Fibroblast of lung (primary cell): ENCODE results near the gene ALPK3. TPM values are rescaled to one million over a fixed set of nuclear protein-coding genes. Genes with fewer than 3 reads are reported as not detected.

Experiments
- DNase-seq, 2 donors: peaks; one replicate each; pipeline versions ENCODE4 v3.0.0 to v3.0.0-alpha.2; 2010; ENCODE audit warnings: low read depth in 2 of 2
- H2AFZ ChIP-seq: 2 replicates; pipeline ENCODE4 v1.5.1; 2012; ENCODE audit warnings: low read length, control low read depth, inconsistent platforms
- H3K27ac ChIP-seq: 2 replicates; pipeline ENCODE4 v1.5.1; 2011; ENCODE audit warnings: low read length, control low read depth; ENCODE audit not compliant: insufficient read depth
- H3K27me3 ChIP-seq: 2 replicates; pipeline ENCODE4 v1.5.1; 2011; ENCODE audit warnings: mild to moderate bottlenecking, low read length; ENCODE audit not compliant: control insufficient read depth, insufficient read depth
- H3K36me3 ChIP-seq: 2 replicates; pipeline ENCODE4 v1.5.1; 2011; ENCODE audit warnings: low read length; ENCODE audit not compliant: control insufficient read depth, insufficient read depth
- H3K4me1 ChIP-seq: 2 replicates; pipeline ENCODE4 v1.5.1; 2011; ENCODE audit warnings: low read length; ENCODE audit not compliant: control insufficient read depth, insufficient read depth; ENCODE audit errors: extremely low read depth
- H3K4me2 ChIP-seq: 2 replicates; pipeline ENCODE4 v1.5.1; 2011; ENCODE audit warnings: low read length, control low read depth; ENCODE audit not compliant: insufficient read depth; ENCODE audit errors: extremely low read depth
- H3K4me3 ChIP-seq, 4 experiments: fragments of 200-600 bp in 1 of 4; sonication (generic) in 1 of 4; replicated peaks in 1 of 4; 2 replicates each; pipeline ENCODE4 v1.5.1; 2011 to 2016; ENCODE audit warnings: low read length in 4 of 4, low read depth in 3 of 4, mild to moderate bottlenecking in 3 of 4, control low read depth in 2 of 4, inconsistent platforms in 1 of 4, mixed read lengths in 1 of 4; ENCODE audit not compliant: insufficient read depth in 1 of 4; ENCODE audit errors: control extremely low read depth in 1 of 4
- H3K79me2 ChIP-seq: 2 replicates; pipeline ENCODE4 v1.5.1; 2012; ENCODE audit warnings: mild to moderate bottlenecking, low read length, inconsistent platforms; ENCODE audit not compliant: control insufficient read depth, insufficient read depth
- H3K9ac ChIP-seq: 2 replicates; pipeline ENCODE4 v1.5.1; 2011; ENCODE audit warnings: mild to moderate bottlenecking, low read length, control low read depth; ENCODE audit not compliant: insufficient read depth
- H3K9me3 ChIP-seq: 2 replicates; pipeline ENCODE4 v1.5.1; 2012; ENCODE audit warnings: low read depth, low read length; ENCODE audit not compliant: control insufficient read depth, insufficient read depth
- H4K20me1 ChIP-seq: 2 replicates; pipeline ENCODE4 v1.5.1; 2011; ENCODE audit warnings: low read length; ENCODE audit not compliant: control insufficient read depth, insufficient read depth; ENCODE audit errors: extremely low read depth
- EZH2 ChIP-seq: IDR thresholded peaks from 2 replicates; pipeline ENCODE4 v1.5.1; 2012; ENCODE audit warnings: low read length, control low read depth, mild to moderate bottlenecking; ENCODE audit errors: missing control alignments
- polyA plus RNA-seq, 2 donors: library from polyadenylated mRNA; depleted of rRNA in 1 of 2; stranded (reverse) in 1 of 2; unstranded in 1 of 2; fragments of >200 nt; gene quantifications; 2 replicates each; pipeline ENCODE4 v1.2.1, GENCODE V29; 2011 to 2012; ENCODE audit warnings: missing spikeins in 1 of 2
- total RNA-seq: library from RNA; depleted of rRNA; stranded (reverse); fragments of >200 nt; gene quantifications from 2 replicates; pipeline ENCODE4 v1.2.1, GENCODE V29; 2014
- TF ChIP-seq, protein P1 (sequence below), 2 donors: IDR thresholded peaks in 1 of 2; conservative IDR thresholded peaks in 1 of 2; 1 replicate in 1 of 2; 2 replicates in 1 of 2; pipeline ENCODE4 v1.5.1; 2011 to 2012; ENCODE audit warnings: low read length in 2 of 2, control low read depth in 1 of 2, inconsistent platforms in 1 of 2, low read depth in 1 of 2, mild to moderate bottlenecking in 1 of 2

The ALPK3 gene
- total and polyA plus RNA-seq, 2 donors (not counting 1 experiment from before 2014, with no cell fraction given): 0.03 to 0.50 TPM

DNA sequence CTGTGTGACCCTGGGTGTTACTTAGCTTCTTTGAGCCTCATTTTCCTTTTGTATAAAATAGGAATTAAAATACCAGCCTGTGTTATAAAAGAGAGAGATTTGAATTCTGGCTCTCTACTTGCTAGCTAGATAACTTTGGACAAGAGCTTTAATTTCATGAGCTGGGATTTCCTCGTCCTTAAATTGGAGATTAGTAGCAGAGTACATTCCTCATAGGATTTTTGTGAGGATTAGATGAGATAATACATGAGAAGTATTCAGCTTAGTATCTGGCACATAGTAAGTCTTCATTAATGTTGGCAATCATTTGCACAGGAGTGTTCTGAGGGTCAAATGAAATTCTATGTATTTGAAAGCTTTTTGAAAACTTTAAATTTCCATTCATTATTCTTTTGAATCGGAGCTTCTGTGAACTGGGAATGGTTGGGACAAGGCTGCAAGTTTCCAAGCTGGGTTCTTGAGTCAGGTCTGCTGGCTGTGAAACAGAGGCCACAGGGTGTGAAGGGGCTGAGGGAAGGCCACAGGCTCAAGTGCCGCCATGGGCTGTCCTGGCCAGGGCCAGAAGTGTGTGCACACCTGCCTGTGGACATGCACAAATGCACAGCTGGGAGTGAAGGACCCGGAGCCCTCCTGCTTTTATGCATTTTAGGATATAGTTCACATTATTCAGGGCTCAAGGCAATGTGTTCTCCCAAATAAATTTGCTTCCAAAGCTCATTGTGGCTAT is 17.2 kb downstream of the ALPK3 start:
- no peaks in the 10 kb centered on the region for H3K4me1 ChIP-seq
- H3K9me3 ChIP-seq: no peaks in the 10 kb centered on the region
- H3K79me2 ChIP-seq: no peaks in the 10 kb centered on the region
- no peak for TF ChIP-seq EZH2
- TF ChIP-seq, protein P1, sequence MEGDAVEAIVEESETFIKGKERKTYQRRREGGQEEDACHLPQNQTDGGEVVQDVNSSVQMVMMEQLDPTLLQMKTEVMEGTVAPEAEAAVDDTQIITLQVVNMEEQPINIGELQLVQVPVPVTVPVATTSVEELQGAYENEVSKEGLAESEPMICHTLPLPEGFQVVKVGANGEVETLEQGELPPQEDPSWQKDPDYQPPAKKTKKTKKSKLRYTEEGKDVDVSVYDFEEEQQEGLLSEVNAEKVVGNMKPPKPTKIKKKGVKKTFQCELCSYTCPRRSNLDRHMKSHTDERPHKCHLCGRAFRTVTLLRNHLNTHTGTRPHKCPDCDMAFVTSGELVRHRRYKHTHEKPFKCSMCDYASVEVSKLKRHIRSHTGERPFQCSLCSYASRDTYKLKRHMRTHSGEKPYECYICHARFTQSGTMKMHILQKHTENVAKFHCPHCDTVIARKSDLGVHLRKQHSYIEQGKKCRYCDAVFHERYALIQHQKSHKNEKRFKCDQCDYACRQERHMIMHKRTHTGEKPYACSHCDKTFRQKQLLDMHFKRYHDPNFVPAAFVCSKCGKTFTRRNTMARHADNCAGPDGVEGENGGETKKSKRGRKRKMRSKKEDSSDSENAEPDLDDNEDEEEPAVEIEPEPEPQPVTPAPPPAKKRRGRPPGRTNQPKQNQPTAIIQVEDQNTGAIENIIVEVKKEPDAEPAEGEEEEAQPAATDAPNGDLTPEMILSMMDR (conservative IDR thresholded peaks at IDR 0.05 in 1 of 2, IDR thresholded peaks at IDR 0.05 in 1 of 2; ENCODE audit: low read depth in 1 of 2, low read length in 2 of 2): no peak
- H3K27ac ChIP-seq: no peak overlapping the region
- no peaks in the 10 kb centered on the region for H3K36me3 ChIP-seq
- no peak overlapping the region for H3K4me2 ChIP-seq
- H4K20me1 ChIP-seq: no peaks in the 10 kb centered on the region
- H3K4me3 ChIP-seq: no peak overlapping the region
- no peak overlapping the region for H2AFZ ChIP-seq
- H3K27me3 ChIP-seq: peaks cover 16% of the 10 kb centered on the region
- no peak for DNase-seq
- H3K9ac ChIP-seq: no peak overlapping the region

- Histone ChIP-seq H3K9ac (no peak overlapping the region), H3K27me3 (peaks cover 16% of the 10 kb centered on the region), H3K9me3 (no peaks in the 10 kb centered on the region), H2AFZ (no peak overlapping the region), H3K4me2 (no peak overlapping the region), H3K27ac (no peak overlapping the region), H3K79me2 (no peaks in the 10 kb centered on the region), H4K20me1 (no peaks in the 10 kb centered on the region), H3K4me3 (no peak overlapping the region), H3K4me1 (no peaks in the 10 kb centered on the region), H3K36me3 (no peaks in the 10 kb centered on the region)
- DNase-seq: no peak
- TF ChIP-seq, protein P1 (conservative IDR thresholded peaks at IDR 0.05 in 1 of 2, IDR thresholded peaks at IDR 0.05 in 1 of 2; ENCODE audit: low read depth in 1 of 2, low read length in 2 of 2): no peak
- TF ChIP-seq EZH2: no peak
Measured at GRCh38 chr15:84834969-84835368, 17.8 kb downstream of the ALPK3 start.

GRCh38 chr15:84835661-84836337 is 18.6 kb downstream of the ALPK3 start:
- no peak overlapping the region for H3K27ac ChIP-seq
- no peak overlapping the region for H3K4me3 ChIP-seq
- no peaks in the 10 kb centered on the region for H3K4me1 ChIP-seq
- no peak overlapping the region for H2AFZ ChIP-seq
- H4K20me1 ChIP-seq: no peaks in the 10 kb centered on the region
- H3K9me3 ChIP-seq: no peaks in the 10 kb centered on the region
- H3K79me2 ChIP-seq: no peaks in the 10 kb centered on the region
- H3K36me3 ChIP-seq: no peaks in the 10 kb centered on the region
- peaks cover 12% of the 10 kb centered on the region for H3K27me3 ChIP-seq
- TF ChIP-seq, protein P1 (conservative IDR thresholded peaks at IDR 0.05 in 1 of 2, IDR thresholded peaks at IDR 0.05 in 1 of 2; ENCODE audit: low read depth in 1 of 2, low read length in 2 of 2): no peak
- TF ChIP-seq EZH2: no peak
- H3K4me2 ChIP-seq: no peak overlapping the region
- no peak overlapping the region for H3K9ac ChIP-seq
- DNase-seq: no peak
